Large intestine (tissue), 3 donors: ENCODE data around the gene DIAPH2. TPM values are rescaled to one million over a fixed set of nuclear protein-coding genes. Genes with fewer than 3 reads are reported as not detected.
A peak's percentile ranks its signal among the peaks of the same experiment; 100 is the strongest.
"Not testable (repeated sequence)": the region's sequence is repeated elsewhere in the genome, so short reads cannot be mapped to it uniquely, and the experiment has no call there.

Source experiments
- DNase-seq, 2 donors: peaks; one replicate each; pipeline versions ENCODE4 v3.0.0 to v3.0.0-alpha.2; 2013
- H3K27ac ChIP-seq: one replicate; pipeline ENCODE4 v1.5.1; 2013; ENCODE audit warnings: low read length
- H3K27me3 ChIP-seq: 2 replicates; pipeline ENCODE4 v1.6.1; 2013; ENCODE audit warnings: low read length; ENCODE audit not compliant: control insufficient read depth, insufficient read depth
- H3K36me3 ChIP-seq: 2 replicates; pipeline ENCODE4 v1.6.1; 2013; ENCODE audit warnings: low read length; ENCODE audit not compliant: control insufficient read depth, insufficient read depth
- H3K4me1 ChIP-seq: one replicate; pipeline ENCODE4 v1.6.1; 2013; ENCODE audit warnings: low read length; ENCODE audit not compliant: control insufficient read depth, insufficient read depth
- H3K4me3 ChIP-seq: one replicate; pipeline ENCODE4 v1.5.1; 2013; ENCODE audit warnings: low read length
- H3K9me3 ChIP-seq: one replicate; pipeline ENCODE4 v1.6.1; 2013; ENCODE audit warnings: mild to moderate bottlenecking, low read depth, low read length, moderate library complexity; ENCODE audit not compliant: control insufficient read depth
- WGBS: methylation state at CpG from one replicate; pipeline ENCODE4 v1.1.5; 2013; ENCODE audit warnings: low lambda C conversion rate; ENCODE audit not compliant: insufficient coverage; 5-methylcytosine and 5-hydroxymethylcytosine counted together
- polyA plus RNA-seq: library from polyadenylated mRNA; unstranded; fragments of 120-200 nt; gene quantifications from one replicate; pipeline ENCODE4 v1.2.1, GENCODE V29; 2013

DIAPH2 gene
- polyA plus RNA-seq, 1 donor: 10.3 TPM

- Histone ChIP-seq H3K27ac (no peak overlapping the region), H3K4me3 (no peak overlapping the region), H3K27me3 (no peaks in the 10 kb centered on the region), H3K9me3 (no peaks in the 10 kb centered on the region), H3K4me1 (no peaks in the 10 kb centered on the region), H3K36me3 (no peaks in the 10 kb centered on the region)
- WGBS: no CpG with 5 or more reads among the region's 1 CpG
- DNase-seq: no peak
These were observed 114.3 kb downstream of the DIAPH2 start for GRCh38 chrX:96798982-96799381.

GRCh38 chrX:96807318-96807717 is 122.7 kb downstream of the DIAPH2 start:
- whole genome bisulfite sequencing: 100% methylated on average over 2 of the region's 4 CpGs
- Histone ChIP-seq H3K27ac (no peak overlapping the region), H3K4me3 (no peak overlapping the region), H3K9me3 (no peaks in the 10 kb centered on the region), H3K27me3 (no peaks in the 10 kb centered on the region), H3K36me3 (no peaks in the 10 kb centered on the region), H3K4me1 (no peaks in the 10 kb centered on the region)
- DNase-seq: no peak

GRCh38 chrX:96820935-96821334 is 136.3 kb downstream of the DIAPH2 start:
- H3K36me3 ChIP-seq: no peaks in the 10 kb centered on the region
- 20% methylated on average over 1 of the region's 2 CpGs for WGBS
- peak in 1 of 2 donors; percentile 1 for DNase-seq
- H3K27ac ChIP-seq: no peak overlapping the region
- H3K4me3 ChIP-seq: no peak overlapping the region
- no peaks in the 10 kb centered on the region for H3K9me3 ChIP-seq
- no peaks in the 10 kb centered on the region for H3K4me1 ChIP-seq
- no peaks in the 10 kb centered on the region for H3K27me3 ChIP-seq

- no peaks in the 10 kb centered on the region for H3K36me3 ChIP-seq
- H3K27me3 ChIP-seq: no peaks in the 10 kb centered on the region
- no peak for DNase-seq
- H3K4me1 ChIP-seq: no peaks in the 10 kb centered on the region
- WGBS: no CpG with 5 or more reads among the region's 3 CpGs
- no peak overlapping the region for H3K27ac ChIP-seq
- H3K4me3 ChIP-seq: no peak overlapping the region
- H3K9me3 ChIP-seq: no peaks in the 10 kb centered on the region
These were observed 139.5 kb downstream of the DIAPH2 start for GRCh38 chrX:96824166-96824565.

GRCh38 chrX:96833333-96833732 is 148.7 kb downstream of the DIAPH2 start:
- H3K36me3 ChIP-seq: no peaks in the 10 kb centered on the region
- no CpG with 5 or more reads among the region's 2 CpGs for WGBS
- no peak overlapping the region for H3K27ac ChIP-seq
- peaks cover 2% of the 10 kb centered on the region for H3K9me3 ChIP-seq
- H3K27me3 ChIP-seq: no peaks in the 10 kb centered on the region
- DNase-seq: no peak
- no peak overlapping the region for H3K4me3 ChIP-seq
- no peaks in the 10 kb centered on the region for H3K4me1 ChIP-seq

GRCh38 chrX:96834137-96834536 is 149.5 kb downstream of the DIAPH2 start:
- Histone ChIP-seq H3K27me3 (no peaks in the 10 kb centered on the region), H3K4me1 (no peaks in the 10 kb centered on the region), H3K36me3 (no peaks in the 10 kb centered on the region), H3K27ac (no peak overlapping the region), H3K4me3 (no peak overlapping the region), H3K9me3 (peaks cover 2% of the 10 kb centered on the region)
- DNase-seq: no peak
- no CpG with 5 or more reads among the region's 1 CpG for whole genome bisulfite sequencing

GRCh38 chrX:96835660-96836289 is 151.1 kb downstream of the DIAPH2 start:
- no peaks in the 10 kb centered on the region for H3K36me3 ChIP-seq
- H3K9me3 ChIP-seq: peaks cover 2% of the 10 kb centered on the region
- WGBS: no CpG with 5 or more reads among the region's 5 CpGs
- DNase-seq: no peak
- no peaks in the 10 kb centered on the region for H3K27me3 ChIP-seq
- H3K4me3 ChIP-seq: no peak overlapping the region
- no peaks in the 10 kb centered on the region for H3K4me1 ChIP-seq
- H3K27ac ChIP-seq: no peak overlapping the region

GRCh38 chrX:96837808-96838207 is 153.2 kb downstream of the DIAPH2 start:
- WGBS: no CpG with 5 or more reads among the region's 3 CpGs
- Histone ChIP-seq H3K27me3 (no peaks in the 10 kb centered on the region), H3K4me1 (no peaks in the 10 kb centered on the region), H3K4me3 (no peak overlapping the region), H3K9me3 (peaks cover 2% of the 10 kb centered on the region), H3K36me3 (no peaks in the 10 kb centered on the region), H3K27ac (no peak overlapping the region)
- DNase-seq: no peak

- H3K27ac ChIP-seq: no peak overlapping the region
- H3K4me3 ChIP-seq: no peak overlapping the region
- H3K27me3 ChIP-seq: no peaks in the 10 kb centered on the region
- H3K4me1 ChIP-seq: no peaks in the 10 kb centered on the region
- H3K36me3 ChIP-seq: no peaks in the 10 kb centered on the region
- DNase-seq: no peak
- peaks cover 2% of the 10 kb centered on the region for H3K9me3 ChIP-seq
- WGBS: no CpG with 5 or more reads among the region's 1 CpG
These were observed 153.9 kb downstream of the DIAPH2 start for GRCh38 chrX:96838537-96838936.

GRCh38 chrX:96841325-96841724 is 156.7 kb downstream of the DIAPH2 start:
- no CpG with 5 or more reads among the region's 1 CpG for WGBS
- no peak for DNase-seq
- Histone ChIP-seq H3K27me3 (no peaks in the 10 kb centered on the region), H3K36me3 (no peaks in the 10 kb centered on the region), H3K4me3 (no peak overlapping the region), H3K9me3 (peaks cover 2% of the 10 kb centered on the region), H3K4me1 (no peaks in the 10 kb centered on the region), H3K27ac (no peak overlapping the region)

GRCh38 chrX:96841866-96842265 is 157.2 kb downstream of the DIAPH2 start:
- H3K27ac ChIP-seq, H3K4me1 ChIP-seq, H3K27me3 ChIP-seq, H3K36me3 ChIP-seq, DNase-seq, H3K9me3 ChIP-seq, H3K4me3 ChIP-seq: not testable (repeated sequence)
- WGBS: no CpG with 5 or more reads among the region's 3 CpGs
